ENCODE results near the gene TSPAN19. TPM values are rescaled to one million over a fixed set of nuclear protein-coding genes. Genes with fewer than 3 reads are reported as not detected.

TSPAN19 gene
- polyA plus RNA-seq, 1 donor (not counting 4 experiments of a cell fraction or from before 2014, with no cell fraction given): 0.05 TPM

DNA sequence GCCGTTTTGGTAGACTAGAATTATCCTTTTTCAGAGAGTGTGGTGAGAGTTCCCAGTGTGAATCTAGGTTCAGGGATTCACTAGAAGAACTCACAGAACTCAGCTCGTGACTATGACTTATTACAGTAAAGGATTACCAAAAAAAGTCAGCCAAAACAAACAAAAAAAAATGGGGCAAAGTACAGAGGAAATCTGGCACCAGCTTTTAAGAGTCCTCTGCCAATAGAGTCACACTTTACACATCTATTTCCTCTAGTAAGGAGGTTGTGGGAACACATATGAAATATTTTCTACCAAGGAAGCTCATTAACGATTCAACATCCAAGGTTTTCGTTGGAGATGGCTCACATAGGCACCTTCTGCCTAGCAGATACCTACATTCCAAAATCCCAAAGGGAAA lies 28.2 kb downstream of the TSPAN19 start:
- H3K27ac ChIP-seq (ENCODE audit: control insufficient read depth, insufficient read depth, low read length): no peak overlapping the region
- no peaks in the 10 kb centered on the region for H3K9me1 ChIP-seq (ENCODE audit: control insufficient read depth, extremely low read depth, insufficient read depth, low read length)
- peak overlapping the region; percentile 16 for H2AFZ ChIP-seq (ENCODE audit: control insufficient read depth, low read length)
- no peaks in the 10 kb centered on the region for H3K4me1 ChIP-seq (ENCODE audit: control insufficient read depth, extremely low read depth, insufficient read depth, low read length)
- no peak for DNase-seq (ENCODE audit: low read depth, low spot score)
- dilution Hi-C loops (cut with MboI; ENCODE audit: extremely low pct_ligation_motif_present, low sequenced_read_pairs): no loop called here
- H3K27me3 ChIP-seq (ENCODE audit: control insufficient read depth, extremely low read depth, insufficient read depth, low read length): no peaks in the 10 kb centered on the region
- no peaks in the 10 kb centered on the region for H3K79me2 ChIP-seq (ENCODE audit: control insufficient read depth, insufficient read depth, low read length)
- no peaks in the 10 kb centered on the region for H3K36me3 ChIP-seq (ENCODE audit: control insufficient read depth in 2 of 2, extremely low read depth in 1 of 2, insufficient read depth in 2 of 2, low read length in 2 of 2)
- no peaks in the 10 kb centered on the region for H4K20me1 ChIP-seq (ENCODE audit: control insufficient read depth, extremely low read depth, insufficient read depth, low read length)
- no peak for FAIRE-seq
- H3K4me2 ChIP-seq (ENCODE audit: control insufficient read depth, extremely low read depth, insufficient read depth, low read depth, low read length): no peak overlapping the region
- TF ChIP-seq, protein P1, sequence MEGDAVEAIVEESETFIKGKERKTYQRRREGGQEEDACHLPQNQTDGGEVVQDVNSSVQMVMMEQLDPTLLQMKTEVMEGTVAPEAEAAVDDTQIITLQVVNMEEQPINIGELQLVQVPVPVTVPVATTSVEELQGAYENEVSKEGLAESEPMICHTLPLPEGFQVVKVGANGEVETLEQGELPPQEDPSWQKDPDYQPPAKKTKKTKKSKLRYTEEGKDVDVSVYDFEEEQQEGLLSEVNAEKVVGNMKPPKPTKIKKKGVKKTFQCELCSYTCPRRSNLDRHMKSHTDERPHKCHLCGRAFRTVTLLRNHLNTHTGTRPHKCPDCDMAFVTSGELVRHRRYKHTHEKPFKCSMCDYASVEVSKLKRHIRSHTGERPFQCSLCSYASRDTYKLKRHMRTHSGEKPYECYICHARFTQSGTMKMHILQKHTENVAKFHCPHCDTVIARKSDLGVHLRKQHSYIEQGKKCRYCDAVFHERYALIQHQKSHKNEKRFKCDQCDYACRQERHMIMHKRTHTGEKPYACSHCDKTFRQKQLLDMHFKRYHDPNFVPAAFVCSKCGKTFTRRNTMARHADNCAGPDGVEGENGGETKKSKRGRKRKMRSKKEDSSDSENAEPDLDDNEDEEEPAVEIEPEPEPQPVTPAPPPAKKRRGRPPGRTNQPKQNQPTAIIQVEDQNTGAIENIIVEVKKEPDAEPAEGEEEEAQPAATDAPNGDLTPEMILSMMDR (optimal IDR thresholded peaks at IDR 0.05 in 1 of 3, IDR thresholded peaks at IDR 0.05 in 1 of 3, conservative IDR thresholded peaks at IDR 0.05 in 1 of 3; ENCODE audit: extremely low read depth in 1 of 3, insufficient read depth in 2 of 3, low read length in 3 of 3): no peak
- no peak overlapping the region for H3K4me3 ChIP-seq (ENCODE audit: control insufficient read depth in 2 of 3, extremely low read depth in 1 of 3, insufficient read depth in 2 of 3, low read depth in 1 of 3, low read length in 3 of 3)
- no peak overlapping the region for H3K9ac ChIP-seq (ENCODE audit: control insufficient read depth, extremely low read depth, insufficient read depth, low read length)
- no peaks in the 10 kb centered on the region for H3K9me3 ChIP-seq (ENCODE audit: control insufficient read depth, low read depth, low read length)

DNA sequence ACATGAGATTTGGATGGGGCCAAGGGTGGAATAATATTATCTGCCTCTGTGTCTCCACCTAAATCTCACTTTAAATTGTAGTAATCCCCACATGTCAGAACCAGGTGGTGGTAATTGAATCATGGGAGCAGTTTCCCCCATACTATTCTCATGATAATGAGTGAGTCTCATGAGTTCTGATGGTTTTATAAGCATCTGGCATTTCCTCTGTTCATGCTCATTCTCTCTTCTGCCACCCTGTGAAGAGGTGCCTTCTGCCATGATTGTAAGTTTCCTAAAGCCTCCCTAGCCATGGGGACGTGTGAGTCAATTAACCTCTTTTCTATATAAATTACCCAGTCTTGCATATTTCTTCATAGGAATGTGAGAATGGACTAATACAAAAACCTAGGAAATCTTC lies 29.9 kb downstream of the TSPAN19 start:
- Histone ChIP-seq H4K20me1 (ENCODE audit: control insufficient read depth, extremely low read depth, insufficient read depth, low read length) (no peaks in the 10 kb centered on the region), H3K36me3 (ENCODE audit: control insufficient read depth in 2 of 2, extremely low read depth in 1 of 2, insufficient read depth in 2 of 2, low read length in 2 of 2) (no peaks in the 10 kb centered on the region), H3K4me1 (ENCODE audit: control insufficient read depth, extremely low read depth, insufficient read depth, low read length) (no peaks in the 10 kb centered on the region), H3K4me3 (ENCODE audit: control insufficient read depth in 2 of 3, extremely low read depth in 1 of 3, insufficient read depth in 2 of 3, low read depth in 1 of 3, low read length in 3 of 3) (no peak overlapping the region), H2AFZ (ENCODE audit: control insufficient read depth, low read length) (no peak overlapping the region), H3K9me3 (ENCODE audit: control insufficient read depth, low read depth, low read length) (no peaks in the 10 kb centered on the region), H3K27ac (ENCODE audit: control insufficient read depth, insufficient read depth, low read length) (no peak overlapping the region), H3K4me2 (ENCODE audit: control insufficient read depth, extremely low read depth, insufficient read depth, low read depth, low read length) (no peak overlapping the region), H3K9ac (ENCODE audit: control insufficient read depth, extremely low read depth, insufficient read depth, low read length) (no peak overlapping the region), H3K9me1 (ENCODE audit: control insufficient read depth, extremely low read depth, insufficient read depth, low read length) (no peaks in the 10 kb centered on the region), H3K79me2 (ENCODE audit: control insufficient read depth, insufficient read depth, low read length) (no peaks in the 10 kb centered on the region), H3K27me3 (ENCODE audit: control insufficient read depth, extremely low read depth, insufficient read depth, low read length) (no peaks in the 10 kb centered on the region)
- dilution Hi-C loops (cut with MboI; ENCODE audit: extremely low pct_ligation_motif_present, low sequenced_read_pairs): no loop called here
- FAIRE-seq: no peak
- TF ChIP-seq, protein P1 (optimal IDR thresholded peaks at IDR 0.05 in 1 of 3, IDR thresholded peaks at IDR 0.05 in 1 of 3, conservative IDR thresholded peaks at IDR 0.05 in 1 of 3; ENCODE audit: extremely low read depth in 1 of 3, insufficient read depth in 2 of 3, low read length in 3 of 3): no peak
- TF ChIP-seq EZH2 (IDR thresholded peaks at IDR 0.05; ENCODE audit: low read length): no peak
- DNase-seq (ENCODE audit: low read depth, low spot score): no peak

All from keratinocyte (primary cell).